ENCODE results near the gene TEN1. TPM values are rescaled to one million over a fixed set of nuclear protein-coding genes. Genes with fewer than 3 reads are reported as not detected.
"Not testable (repeated sequence)": the region's sequence is repeated elsewhere in the genome, so short reads cannot be mapped to it uniquely, and the experiment has no call there.

TEN1 gene
- total and polyA plus RNA-seq, 7 donors: 3.4 to 21.1 (median 8.8) TPM

- Histone ChIP-seq H3K36me3 (ENCODE audit: insufficient read depth in 1 of 2, low read depth in 1 of 2) (peaks cover 3 to 47% of the 10 kb centered on the region in 2 donors), H3K27ac (no peak overlapping the region), H3K4me3 (no peak overlapping the region), H3K9me3 (no peaks in the 10 kb centered on the region), H3K27me3 (ENCODE audit: insufficient read depth in 3 of 3, low read length in 2 of 3) (no peaks in the 10 kb centered on the region), H3K4me1 (no peaks in the 10 kb centered on the region)
- 43 to 51% (median 46%) methylated on average over 22 of the region's 22 CpGs for WGBS, 3 donors
- DNase-seq: no peak
- ATAC-seq: no peak
- intact Hi-C loops (cut with DNase I): no loop called here
- TF ChIP-seq CTCF (IDR thresholded peaks at IDR 0.05): no peak
These were observed 57.6 kb downstream of the TEN1 start for GRCh38 chr17:76036497-76037261.

- no peaks in the 10 kb centered on the region for H3K9me3 ChIP-seq
- intact Hi-C loops (cut with DNase I): no loop called here
- peaks cover 3 to 60% of the 10 kb centered on the region in 2 donors for H3K36me3 ChIP-seq (ENCODE audit: insufficient read depth in 1 of 2, low read depth in 1 of 2)
- H3K27me3 ChIP-seq (ENCODE audit: insufficient read depth in 3 of 3, low read length in 2 of 3): no peaks in the 10 kb centered on the region
- TF ChIP-seq CTCF (IDR thresholded peaks at IDR 0.05): no peak
- no peak overlapping the region for H3K4me3 ChIP-seq
- ATAC-seq: no peak
- no peaks in the 10 kb centered on the region for H3K4me1 ChIP-seq
- no peak overlapping the region for H3K27ac ChIP-seq
- no peak for DNase-seq
- 67 to 75% (median 69%) methylated on average over 3 of the region's 3 CpGs for WGBS, 3 donors
These were observed 59.0 kb downstream of the TEN1 start for GRCh38 chr17:76038050-76038449.

- Histone ChIP-seq H3K4me3 (no peak overlapping the region), H3K27ac (no peak overlapping the region), H3K36me3 (ENCODE audit: insufficient read depth in 1 of 2, low read depth in 1 of 2) (peaks cover 8 to 71% of the 10 kb centered on the region in 2 donors), H3K4me1 (no peaks in the 10 kb centered on the region), H3K27me3 (ENCODE audit: insufficient read depth in 3 of 3, low read length in 2 of 3) (no peaks in the 10 kb centered on the region), H3K9me3 (no peaks in the 10 kb centered on the region)
- intact Hi-C loops (cut with DNase I): no loop called here
- no peak for DNase-seq
- peak in 1 of 4 donors; percentile 14 for ATAC-seq
- no peak for TF ChIP-seq CTCF (IDR thresholded peaks at IDR 0.05)
- 55 to 73% (median 65%) methylated on average over 6 of the region's 6 CpGs for WGBS, 3 donors
These were observed 60.1 kb downstream of the TEN1 start for GRCh38 chr17:76039121-76039520.

GRCh38 chr17:76040376-76040775 lies 61.3 kb downstream of the TEN1 start:
- TF ChIP-seq CTCF (IDR thresholded peaks at IDR 0.05): no peak

GRCh38 chr17:76042868-76043267 lies 63.8 kb downstream of the TEN1 start:
- H3K9me3 ChIP-seq; intact Hi-C loops (cut with DNase I); DNase-seq; H3K4me1 ChIP-seq; H3K27me3 ChIP-seq (ENCODE audit: insufficient read depth in 3 of 3, low read length in 2 of 3); H3K27ac ChIP-seq; H3K4me3 ChIP-seq; ATAC-seq: not testable (repeated sequence)
- H3K36me3 ChIP-seq (ENCODE audit: insufficient read depth in 1 of 2, low read depth in 1 of 2): peaks cover 25 to 100% of the 10 kb centered on the region in 2 donors
- 97 to 100% (median 97%) methylated on average over 3 of the region's 3 CpGs for WGBS, 3 donors

More at GRCh38 chr17:76040376-76040775, 61.3 kb downstream of the TEN1 start:
- H3K4me3 ChIP-seq: no peak overlapping the region
- H3K9me3 ChIP-seq: no peaks in the 10 kb centered on the region
- H3K4me1 ChIP-seq: no peaks in the 10 kb centered on the region
- WGBS, 3 donors: 70 to 79% (median 71%) methylated on average over 6 of the region's 6 CpGs
- H3K36me3 ChIP-seq (ENCODE audit: insufficient read depth in 1 of 2, low read depth in 1 of 2): peaks cover 13 to 84% of the 10 kb centered on the region in 2 donors
- DNase-seq (no peak), ATAC-seq (no peak)
- intact Hi-C loops (cut with DNase I): no loop called here
- H3K27ac ChIP-seq: no peak overlapping the region
- no peaks in the 10 kb centered on the region for H3K27me3 ChIP-seq (ENCODE audit: insufficient read depth in 3 of 3, low read length in 2 of 3)

- ATAC-seq; intact Hi-C loops (cut with DNase I); H3K9me3 ChIP-seq; H3K4me1 ChIP-seq; H3K27ac ChIP-seq; H3K4me3 ChIP-seq; H3K27me3 ChIP-seq (ENCODE audit: insufficient read depth in 3 of 3, low read length in 2 of 3); DNase-seq: not testable (repeated sequence)
- WGBS, 3 donors: 76 to 87% (median 80%) methylated on average over 11 of the region's 11 CpGs
- peaks cover 30 to 100% of the 10 kb centered on the region in 2 donors for H3K36me3 ChIP-seq (ENCODE audit: insufficient read depth in 1 of 2, low read depth in 1 of 2)
These were observed 65.5 kb downstream of the TEN1 start for GRCh38 chr17:76044475-76045007.

Data from psoas muscle (tissue), 8 donors.